HepG2 (cell line): ENCODE data around the gene KATNBL1. TPM values are rescaled to one million over a fixed set of nuclear protein-coding genes. Genes with fewer than 3 reads are reported as not detected.

Source experiments
- CENPT ChIP-seq: sonication (generic); formaldehyde crosslinking; IDR thresholded peaks from 2 replicates; pipeline ENCODE4 v1.8.0; 2022; ENCODE audit warnings: low read depth, mild to moderate bottlenecking, moderate library complexity, missing genetic modification reagents
- ESRRA ChIP-seq: sonication (generic); formaldehyde crosslinking; IDR thresholded peaks from 2 replicates; pipeline ENCODE4 v1.5.1; 2020; ENCODE audit warnings: mild to moderate bottlenecking, low read depth, missing genetic modification reagents
- GATAD1 ChIP-seq: IDR thresholded peaks from 2 replicates; pipeline ENCODE4 v1.6.1; 2016; ENCODE audit warnings: missing genetic modification reagents, missing compliant biosample characterization
- GPN1 ChIP-seq: sonication (generic); formaldehyde crosslinking; IDR thresholded peaks from 2 replicates; pipeline ENCODE4 v1.5.1; 2020; ENCODE audit warnings: missing genetic modification reagents, borderline replicate concordance
- GRHL1 ChIP-seq: sonication (generic); formaldehyde crosslinking; conservative IDR thresholded peaks from 2 replicates; pipeline ENCODE4 v1.8.0; 2022; ENCODE audit warnings: missing genetic modification reagents
- MYNN ChIP-seq: sonication (generic); formaldehyde crosslinking; IDR thresholded peaks from 2 replicates; pipeline ENCODE4 v1.4.0; 2020; ENCODE audit warnings: mild to moderate bottlenecking, low read depth, missing genetic modification reagents
- SRY ChIP-seq: sonication (generic); formaldehyde crosslinking; IDR thresholded peaks from 2 replicates; pipeline ENCODE4 v1.8.0; 2022; ENCODE audit warnings: mild to moderate bottlenecking, missing genetic modification reagents
- SYNCRIP ChIP-seq: fragments of 200-400 bp; formaldehyde crosslinking; IDR thresholded peaks from 2 replicates; pipeline ENCODE4 v1.6.1; 2018; ENCODE audit warnings: mild to moderate bottlenecking, low read depth, low read length; ENCODE audit not compliant: insufficient read depth
- ZHX1 ChIP-seq: sonication (generic); formaldehyde crosslinking; IDR thresholded peaks from 2 replicates; pipeline ENCODE4 v1.8.1; 2022; ENCODE audit warnings: low read depth, mild to moderate bottlenecking, missing genetic modification reagents
- ZNF142 ChIP-seq: sonication (generic); formaldehyde crosslinking; IDR thresholded peaks from 2 replicates; pipeline ENCODE4 v1.4.0; 2020; ENCODE audit warnings: missing genetic modification reagents
- ZNF343 ChIP-seq: sonication (generic); formaldehyde crosslinking; IDR thresholded peaks from 2 replicates; pipeline ENCODE4 v1.4.0; 2020; ENCODE audit warnings: mild to moderate bottlenecking, missing genetic modification reagents
- ZNF431 ChIP-seq: sonication (generic); formaldehyde crosslinking; IDR thresholded peaks from 2 replicates; pipeline ENCODE4 v1.9.0; 2022; ENCODE audit warnings: missing genetic modification reagents, low read depth, mild to moderate bottlenecking, borderline replicate concordance
- ZSCAN29 ChIP-seq: sonication (generic); formaldehyde crosslinking; conservative IDR thresholded peaks from 2 replicates; pipeline ENCODE4 v1.4.0; 2020; ENCODE audit warnings: mild to moderate bottlenecking, missing genetic modification reagents
- polyA plus RNA-seq, 8 experiments: library from polyadenylated mRNA; depleted of rRNA in 3 of 8; stranded (reverse) in 7 of 8; unstranded in 1 of 8; fragments of >200 nt; fragmentation: Illumina TruSeq in 4 of 8; extraction: Trizol in 4 of 8; gene quantifications; 2 replicates each; pipeline versions ENCODE4 v1.2.1 to v1.2.3, GENCODE V29; 2011 to 2016; ENCODE audit warnings: low read depth in 4 of 8, missing spikeins in 1 of 8, mixed read lengths in 1 of 8; ENCODE audit not compliant: insufficient read depth in 1 of 8
- total RNA-seq, 5 experiments: library from RNA; depleted of rRNA; stranded (reverse); fragments of >200 nt; fragmentation: Illumina TruSeq; extraction: Trizol; gene quantifications; 2 replicates each; pipeline ENCODE4 v1.2.3, GENCODE V29; 2016; ENCODE audit warnings: low read depth in 1 of 5
- TF ChIP-seq, protein P1 (sequence below): sonication (generic); formaldehyde crosslinking; IDR thresholded peaks from 2 replicates; pipeline ENCODE4 v1.4.0; 2020; ENCODE audit warnings: missing genetic modification reagents, borderline replicate concordance

KATNBL1 gene
- total and polyA plus RNA-seq, 2 of the 13 experiments (the other 11 are each of a cell fraction or from before 2014, with no cell fraction given), result 23.4 to 42.8 TPM

DNA sequence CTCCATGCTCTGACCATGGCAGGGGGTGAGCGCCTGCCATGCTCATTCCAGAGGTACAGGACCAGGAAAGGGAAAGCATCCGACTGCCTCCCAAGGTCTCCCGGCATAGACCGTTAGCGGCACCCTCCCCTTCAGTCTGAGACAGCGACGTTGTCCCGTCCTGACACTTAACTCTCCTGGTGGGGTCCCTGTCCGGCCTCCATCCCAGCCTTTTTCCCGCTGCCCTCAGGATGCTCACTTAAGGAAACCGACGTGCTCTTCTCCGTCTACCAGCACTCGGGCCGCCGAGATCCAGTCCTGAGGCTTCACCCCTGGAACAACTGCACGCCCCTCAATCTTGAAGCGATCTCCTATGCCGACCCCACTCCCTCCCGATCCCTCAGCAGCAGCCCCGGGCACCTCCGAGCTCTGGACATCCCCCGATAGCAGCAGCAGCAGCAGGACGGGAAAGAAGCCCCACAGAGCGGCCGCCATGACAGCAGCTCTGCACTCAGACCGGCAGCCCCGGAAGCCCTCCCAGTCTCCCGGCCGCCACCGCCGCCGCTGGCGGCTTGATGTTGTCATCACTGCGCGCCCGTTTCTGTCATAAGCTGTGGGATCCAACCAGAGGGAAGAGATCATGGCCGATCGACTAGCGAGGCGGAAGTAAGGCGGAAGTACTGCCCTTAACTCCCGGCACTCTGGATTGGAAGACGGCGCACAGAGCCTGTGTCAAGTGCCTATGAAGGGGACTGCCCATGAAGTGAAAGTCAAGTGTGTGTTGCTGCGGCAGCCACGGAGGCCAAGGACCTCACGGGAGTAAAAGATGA lies 108.3 kb downstream of the KATNBL1 start, which contains the start of the genes EMC7 and PGBD4 (continued):
- TF ChIP-seq, protein P1, sequence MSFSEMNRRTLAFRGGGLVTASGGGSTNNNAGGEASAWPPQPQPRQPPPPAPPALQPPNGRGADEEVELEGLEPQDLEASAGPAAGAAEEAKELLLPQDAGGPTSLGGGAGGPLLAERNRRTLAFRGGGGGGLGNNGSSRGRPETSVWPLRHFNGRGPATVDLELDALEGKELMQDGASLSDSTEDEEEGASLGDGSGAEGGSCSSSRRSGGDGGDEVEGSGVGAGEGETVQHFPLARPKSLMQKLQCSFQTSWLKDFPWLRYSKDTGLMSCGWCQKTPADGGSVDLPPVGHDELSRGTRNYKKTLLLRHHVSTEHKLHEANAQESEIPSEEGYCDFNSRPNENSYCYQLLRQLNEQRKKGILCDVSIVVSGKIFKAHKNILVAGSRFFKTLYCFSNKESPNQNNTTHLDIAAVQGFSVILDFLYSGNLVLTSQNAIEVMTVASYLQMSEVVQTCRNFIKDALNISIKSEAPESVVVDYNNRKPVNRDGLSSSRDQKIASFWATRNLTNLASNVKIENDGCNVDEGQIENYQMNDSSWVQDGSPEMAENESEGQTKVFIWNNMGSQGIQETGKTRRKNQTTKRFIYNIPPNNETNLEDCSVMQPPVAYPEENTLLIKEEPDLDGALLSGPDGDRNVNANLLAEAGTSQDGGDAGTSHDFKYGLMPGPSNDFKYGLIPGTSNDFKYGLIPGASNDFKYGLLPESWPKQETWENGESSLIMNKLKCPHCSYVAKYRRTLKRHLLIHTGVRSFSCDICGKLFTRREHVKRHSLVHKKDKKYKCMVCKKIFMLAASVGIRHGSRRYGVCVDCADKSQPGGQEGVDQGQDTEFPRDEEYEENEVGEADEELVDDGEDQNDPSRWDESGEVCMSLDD (CRISPR knock-in tag), result no peak
- TF ChIP-seq GPN1 (CRISPR knock-in tag) (no peak), ZSCAN29 (CRISPR knock-in tag) (0 out of 2 replicates have a peak, but pooled peaks have one; percentile 42), ZNF431 (CRISPR knock-in tag) (no peak), ZNF142 (CRISPR knock-in tag) (0 out of 2 replicates have a peak, but pooled peaks have one; percentile 13), GATAD1 (CRISPR knock-in tag) (peak; percentile 97), ZHX1 (0 out of 2 replicates have a peak, but pooled peaks have one; percentile 33), MYNN (CRISPR knock-in tag) (no peak), SYNCRIP (no peak), ZNF343 (CRISPR knock-in tag) (0 out of 2 replicates have a peak, but pooled peaks have one; percentile 50), SRY (CRISPR knock-in tag) (0 out of 2 replicates have a peak, but pooled peaks have one; percentile 55), CENPT (0 out of 2 replicates have a peak, but pooled peaks have one; percentile 37), ESRRA (CRISPR knock-in tag) (no peak), GRHL1 (CRISPR knock-in tag) (no peak)
